ENCODE measurements around the gene LOC101059915.
A peak's percentile ranks its signal among the peaks of the same experiment; 100 is the strongest.

LOC101059915 gene

GRCh38 chrX:71622032-71622575, 45.2 kb upstream of the LOC101059915 start (continued):
- TF ChIP-seq YY1 (IDR thresholded peaks at IDR 0.05; ENCODE audit: extremely low read depth, insufficient replicate concordance, low read depth, low read length) (no peak), SIN3A (IDR thresholded peaks at IDR 0.05; ENCODE audit: low read depth) (no peak), SP1 (IDR thresholded peaks at IDR 0.05; ENCODE audit: low read depth) (no peak), ZBTB33 (IDR thresholded peaks at IDR 0.05; ENCODE audit: extremely low read depth, insufficient replicate concordance, low read length) (no peak)

GRCh38 chrX:71622576-71623450, 44.5 kb upstream of the LOC101059915 start:
- intact Hi-C loops (cut with micrococcal nuclease) = no loop called here
- H3K4me2 ChIP-seq (ENCODE audit: low read length) = peak overlapping the region; percentile 41
- ATAC-seq (peak; percentile 91), DNase-seq (ENCODE audit: low read depth, low spot score) (peak; percentile 19)
- H4K20me1 ChIP-seq (ENCODE audit: insufficient read depth) = no peaks in the 10 kb centered on the region
- no peaks in the 10 kb centered on the region for H3K27me3 ChIP-seq (ENCODE audit: insufficient read depth, low read length)
- POLR2A ChIA-PET = no interaction called here
- CTCF ChIA-PET = no interaction called here
- no peaks in the 10 kb centered on the region for H3K36me3 ChIP-seq (ENCODE audit: control insufficient read depth in 1 of 2, insufficient read depth in 2 of 2, low read length in 2 of 2)
- no peaks in the 10 kb centered on the region for H3K9me2 ChIP-seq (ENCODE audit: insufficient read depth)
- H3K9me3 ChIP-seq (ENCODE audit: control insufficient read depth in 1 of 2, insufficient read depth in 1 of 2, low read depth in 1 of 2, low read length in 2 of 2) = no peaks in the 10 kb centered on the region
- no peak overlapping the region for H3K4me3 ChIP-seq (replicated peaks in 1 of 2; ENCODE audit: low read depth in 1 of 2, low read length in 2 of 2)
- H3K79me2 ChIP-seq (ENCODE audit: insufficient read depth, low read length) = no peaks in the 10 kb centered on the region
- peak overlapping the region; percentile 50 for H3K27ac ChIP-seq (ENCODE audit: low read depth, low read length)
- RAD21 ChIA-PET (ENCODE audit: low non-redundant PET in 1 of 2, low total read pairs in 2 of 2, uncharacterized antibody in 2 of 2, unreplicated experiment in 2 of 2) = no interaction called here
- BruUV-seq (replicated peaks) = no TSS peak
- H2AFZ ChIP-seq (ENCODE audit: low read depth, low read length, poor library complexity, severe bottlenecking) = no peak overlapping the region
- H3K9ac ChIP-seq (ENCODE audit: low read length) = no peak overlapping the region
- H3K4me1 ChIP-seq (ENCODE audit: control insufficient read depth in 1 of 2, insufficient read depth in 2 of 2, low read length in 2 of 2) = peaks cover 9 to 19% of the 10 kb centered on the region in 2 experiments
- TF ChIP-seq YY1 (IDR thresholded peaks at IDR 0.05; ENCODE audit: extremely low read depth, insufficient replicate concordance, low read depth, low read length) = no peak
- no peak for TF ChIP-seq SIN3A (IDR thresholded peaks at IDR 0.05; ENCODE audit: low read depth)
- no peak for TF ChIP-seq SRF (IDR thresholded peaks at IDR 0.05; ENCODE audit: low read depth)
- TF ChIP-seq RAD21 (IDR thresholded peaks at IDR 0.05; ENCODE audit: low read depth) = peak; percentile 2; the same call in 1 of the 2 replicates
- no peak for TF ChIP-seq EGR1 (IDR thresholded peaks at IDR 0.05; ENCODE audit: low read depth)
- TF ChIP-seq ZBTB33 (IDR thresholded peaks at IDR 0.05; ENCODE audit: extremely low read depth, insufficient replicate concordance, low read length) = no peak
- TF ChIP-seq ELF1 (IDR thresholded peaks at IDR 0.05; ENCODE audit: borderline replicate concordance, low read depth) = no peak
- TF ChIP-seq CBX3 (IDR thresholded peaks at IDR 0.05; ENCODE audit: low read depth) = no peak
- TF ChIP-seq ZNF274 (IDR thresholded peaks at IDR 0.05; ENCODE audit: low read depth, low read length) = no peak
- no peak for TF ChIP-seq FOSL1 (IDR thresholded peaks at IDR 0.05; ENCODE audit: low read depth)
- TF ChIP-seq JUND (IDR thresholded peaks at IDR 0.05) = no peak
- TF ChIP-seq MAX (IDR thresholded peaks at IDR 0.05) = peak; percentile 66
- no peak for TF ChIP-seq REST (IDR thresholded peaks at IDR 0.05; ENCODE audit: low read depth)

All from HCT116 (cell line).